HG02642 (cell line): ENCODE results near the gene ATP2B2.

ENCODE experiments used
- ATAC-seq: cut with Tn5 transposase; IDR thresholded peaks from one replicate; pipeline ENCODE4 v1.9.1; 2021; ENCODE audit warnings: mild to moderate bottlenecking; ENCODE audit not compliant: unreplicated experiment, poor library complexity

The ATP2B2 gene

GRCh38 chr3:10455545-10455914, 49.9 kb downstream of the ATP2B2 start:
- ATAC-seq = no peak

- no peak for ATAC-seq
Measured at GRCh38 chr3:10454907-10455544, 50.4 kb downstream of the ATP2B2 start.

GRCh38 chr3:10453431-10454163, 51.8 kb downstream of the ATP2B2 start:
- ATAC-seq = no peak

- no peak for ATAC-seq
Measured at GRCh38 chr3:10450494-10451440, 54.6 kb downstream of the ATP2B2 start.

GRCh38 chr3:10449436-10449835, 56.0 kb downstream of the ATP2B2 start:
- ATAC-seq = no peak

GRCh38 chr3:10448544-10448943, 56.8 kb downstream of the ATP2B2 start:
- no peak for ATAC-seq

- no peak for ATAC-seq
Measured at GRCh38 chr3:10447527-10448260, 57.7 kb downstream of the ATP2B2 start.

GRCh38 chr3:10447110-10447509, 58.3 kb downstream of the ATP2B2 start:
- ATAC-seq = no peak

GRCh38 chr3:10445561-10446175, 59.7 kb downstream of the ATP2B2 start:
- ATAC-seq = no peak

GRCh38 chr3:10444511-10444910, 60.9 kb downstream of the ATP2B2 start:
- ATAC-seq = no peak

GRCh38 chr3:10444110-10444429, 61.3 kb downstream of the ATP2B2 start:
- no peak for ATAC-seq

GRCh38 chr3:10443272-10444109, 61.9 kb downstream of the ATP2B2 start:
- no peak for ATAC-seq

- no peak for ATAC-seq
Measured at GRCh38 chr3:10442151-10442795, 63.1 kb downstream of the ATP2B2 start.

GRCh38 chr3:10440684-10441083, 64.7 kb downstream of the ATP2B2 start:
- no peak for ATAC-seq

GRCh38 chr3:10438902-10439610, 66.3 kb downstream of the ATP2B2 start:
- no peak for ATAC-seq

- ATAC-seq = no peak
Measured at GRCh38 chr3:10437995-10438901, 67.1 kb downstream of the ATP2B2 start.
